ENCODE measurements around the gene STAG3.

STAG3 gene

DNA sequence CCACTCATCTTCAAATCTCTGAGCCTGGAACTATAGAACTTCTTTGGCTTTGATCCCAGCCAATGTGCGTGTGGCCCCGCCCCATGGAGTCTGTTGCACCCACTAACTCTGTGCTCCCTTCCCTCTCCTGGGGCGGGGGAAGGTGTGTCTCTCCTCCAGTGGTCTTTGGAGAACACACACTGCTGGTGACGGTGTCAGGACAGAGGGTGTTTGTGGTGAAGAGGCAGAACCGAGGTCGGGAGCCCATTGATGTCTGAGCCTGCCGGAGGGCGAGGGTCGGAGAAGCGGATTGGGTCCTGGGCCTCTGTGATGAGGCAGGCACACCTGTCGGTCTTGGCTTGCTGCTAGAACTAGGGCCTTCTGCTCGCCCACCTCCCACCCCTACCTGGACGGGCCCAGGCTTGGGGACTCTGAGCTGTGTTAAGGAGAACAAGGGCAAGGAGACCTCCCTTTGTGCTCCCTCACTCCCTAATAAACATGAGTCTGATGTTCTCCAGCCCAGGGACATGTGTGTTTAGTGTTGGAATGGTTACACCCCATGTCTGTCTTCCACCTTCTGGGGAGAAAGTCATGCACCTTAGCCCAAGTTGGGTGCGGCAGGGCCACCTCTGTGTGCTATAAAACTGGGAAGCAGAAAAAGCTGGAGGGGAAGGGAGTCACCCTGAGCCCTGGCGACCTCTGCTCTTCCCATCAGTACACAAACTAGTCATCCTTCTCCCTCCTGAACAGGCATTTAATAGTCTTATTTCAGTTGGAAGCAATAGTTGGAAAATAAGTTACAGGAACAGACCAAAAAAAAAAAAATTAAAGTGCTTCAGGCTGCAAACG is 23.8 kb upstream of the STAG3 start:
- no peak for DNase-seq
- intact Hi-C loops (cut with DNase I), result no loop called here

DNA sequence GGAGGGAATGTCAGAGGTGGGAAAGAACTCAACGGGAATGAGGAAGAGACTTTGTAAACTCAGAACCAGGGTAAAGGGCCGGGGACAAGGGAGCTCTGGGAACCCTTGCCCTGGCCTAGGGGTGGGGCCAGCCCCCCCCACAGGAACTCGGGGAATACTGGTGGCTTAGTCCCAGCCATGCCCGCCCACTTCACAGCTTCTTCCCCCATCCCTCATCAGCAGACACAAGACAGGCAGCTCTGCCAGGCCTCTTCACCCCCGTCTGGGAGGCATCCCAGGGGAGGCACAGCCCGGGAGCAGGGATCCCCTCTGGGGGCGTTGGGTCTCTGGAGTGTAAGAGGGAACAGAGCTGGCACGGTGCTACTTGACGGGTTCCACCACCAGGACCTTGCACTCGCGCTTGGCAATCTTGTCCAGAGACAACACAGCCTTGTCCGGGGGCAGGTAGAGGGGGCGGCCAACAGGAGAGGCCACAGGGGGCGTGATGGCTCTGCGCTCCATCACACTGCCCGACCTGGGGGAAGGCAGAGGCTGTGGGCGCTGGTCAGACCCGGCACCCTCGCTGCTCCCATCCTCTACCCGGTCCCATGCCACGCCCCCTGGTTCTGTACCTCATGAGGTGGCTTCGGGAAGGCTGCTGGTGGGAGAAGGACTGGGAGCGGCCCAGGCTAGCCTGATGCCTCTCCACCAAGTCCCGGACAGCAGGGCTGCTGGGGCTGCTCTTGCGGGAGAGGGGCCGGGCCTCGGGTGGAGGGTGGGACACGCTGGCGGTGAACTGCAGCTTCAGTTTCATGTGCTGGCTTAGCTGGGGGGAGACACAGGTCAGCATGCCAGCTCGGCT is 22.8 kb upstream of the STAG3 start:
- DNase-seq, result peak in 3 of 42 donors; percentile 40 to 47 (median 45)
- intact Hi-C loops (cut with DNase I), result no loop called here

DNA sequence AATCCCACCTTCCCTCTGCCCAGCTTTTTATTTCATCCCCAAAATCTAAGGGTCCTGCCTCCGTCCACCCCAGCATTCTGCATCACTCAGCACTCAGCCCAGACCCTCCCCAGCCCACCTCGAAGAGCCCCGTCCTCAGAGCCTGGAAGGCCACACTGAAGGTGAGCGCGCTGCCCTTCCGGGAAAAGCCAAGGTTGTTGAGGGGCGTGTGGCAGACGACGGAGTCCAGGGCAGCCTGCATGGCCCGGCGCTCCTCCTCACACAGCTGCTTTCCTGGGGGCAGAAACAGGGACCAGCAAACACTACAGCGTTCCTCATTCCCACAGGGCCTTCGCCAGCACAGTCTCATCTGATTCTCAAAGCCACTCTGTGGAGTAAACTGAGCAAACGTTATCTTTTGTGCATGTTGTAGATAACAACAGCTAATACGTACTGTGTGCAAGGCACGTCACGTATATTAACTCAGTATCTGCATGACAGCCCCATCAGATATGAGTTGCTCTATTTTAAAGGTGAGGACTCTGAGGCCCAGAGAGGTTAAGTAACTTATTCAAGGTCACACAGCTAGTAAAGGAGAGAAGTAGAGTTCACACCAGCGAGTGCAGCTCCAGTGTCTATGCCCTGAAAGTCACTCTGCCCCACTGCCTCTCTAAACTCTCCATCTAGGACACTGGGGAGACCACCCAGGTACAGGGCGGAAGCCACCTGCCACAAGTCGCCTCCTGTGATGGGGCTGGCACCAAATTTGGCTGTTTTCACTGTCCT is 22.0 kb upstream of the STAG3 start:
- intact Hi-C loops (cut with DNase I), result no loop called here
- no peak for DNase-seq

DNA sequence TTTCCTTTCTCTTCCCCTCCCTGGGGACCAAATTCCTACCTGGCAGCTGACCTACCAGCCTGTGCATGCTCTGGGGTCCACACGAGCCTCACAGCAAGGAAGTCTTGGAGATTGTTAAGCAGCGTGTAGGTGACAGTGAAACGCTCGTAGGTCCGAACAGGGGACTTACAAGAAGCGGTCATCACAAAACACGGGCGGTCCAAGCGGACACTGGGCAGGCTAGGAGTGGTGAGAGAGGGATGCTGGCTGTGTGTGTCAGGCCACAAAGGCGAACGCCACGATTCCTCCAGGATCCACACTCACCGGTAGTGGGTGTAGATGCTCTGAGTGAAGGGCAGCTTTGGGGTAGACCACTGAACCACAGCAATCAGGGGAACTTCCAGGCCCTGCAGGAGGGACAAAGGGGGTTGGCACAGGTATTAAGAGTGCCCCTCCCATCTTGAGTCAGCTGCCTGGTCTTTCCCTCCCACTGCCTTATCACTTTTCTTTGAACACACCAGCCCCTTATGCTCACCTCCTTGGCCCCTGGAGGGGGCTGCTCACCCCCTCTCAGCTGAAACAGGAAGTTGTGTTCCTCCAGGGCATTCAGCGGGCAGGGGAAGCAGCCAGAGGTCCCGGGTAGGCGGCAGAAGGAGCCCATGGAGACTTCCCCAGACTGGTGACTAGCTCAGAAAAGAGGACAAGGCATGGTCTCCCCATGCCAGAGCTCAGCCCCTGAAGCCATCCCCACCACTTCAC is 21.2 kb upstream of the STAG3 start:
- intact Hi-C loops (cut with DNase I), result no loop called here
- no peak for DNase-seq

DNA sequence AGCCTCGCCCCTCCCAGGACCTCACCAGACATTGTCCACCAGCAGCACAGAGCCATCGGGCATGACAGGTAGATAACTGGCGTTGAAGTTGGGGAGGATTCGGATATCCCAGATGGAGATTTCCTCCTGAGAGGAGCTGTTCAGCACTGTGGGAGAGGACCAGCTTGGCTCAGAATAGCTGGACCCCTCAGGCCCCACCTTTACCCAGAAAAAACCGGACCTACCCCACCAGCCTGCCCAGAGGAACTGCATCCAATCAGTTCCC is 20.7 kb upstream of the STAG3 start:
- DNase-seq, result no peak
- intact Hi-C loops (cut with DNase I), result no loop called here

DNA sequence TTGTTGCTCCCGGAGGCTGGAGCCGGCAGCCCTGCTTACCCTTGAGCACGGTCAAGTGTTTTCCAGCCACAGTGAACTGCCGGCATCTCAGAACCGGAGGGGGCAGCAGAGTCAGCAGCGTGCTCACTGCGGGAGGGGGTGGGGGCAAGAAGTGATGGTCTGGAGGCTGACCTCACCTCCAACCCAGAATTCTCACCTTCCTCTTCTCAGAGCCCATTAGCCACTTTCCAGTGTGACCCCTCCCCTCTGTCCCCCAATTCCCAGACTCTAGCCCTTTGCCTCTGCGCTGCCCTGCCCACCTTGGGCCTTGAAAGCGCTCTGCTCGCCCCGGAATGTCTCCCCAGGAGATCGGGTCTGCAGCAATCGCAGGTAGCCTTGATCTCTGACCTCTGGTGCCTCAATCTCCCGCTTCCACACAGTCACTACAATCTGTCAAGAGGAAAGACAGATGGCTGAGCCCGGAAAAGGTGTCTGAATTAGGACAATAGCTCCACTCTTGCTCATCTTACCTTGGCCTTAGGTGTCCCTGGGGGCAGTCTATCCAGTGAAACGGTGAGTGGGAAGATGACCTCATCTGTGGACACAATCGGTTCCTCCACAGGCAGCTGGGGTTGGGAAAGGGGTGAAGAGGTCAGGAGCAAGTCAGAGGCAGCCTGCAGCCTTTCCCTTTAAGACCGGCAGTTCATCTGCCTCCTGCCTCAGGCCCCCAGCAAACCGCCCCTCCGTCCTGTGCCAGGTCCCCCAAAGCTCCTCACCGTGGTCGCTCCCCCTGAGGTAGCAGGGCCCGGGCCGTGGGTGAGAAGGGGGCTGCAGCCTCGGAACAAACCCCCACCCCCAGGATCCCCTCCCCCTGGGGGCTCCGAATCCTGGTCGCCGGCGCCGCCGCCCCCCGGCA is 20.1 kb upstream of the STAG3 start:
- peak in 2 of 42 donors; percentile 16 to 43 for DNase-seq
- intact Hi-C loops (cut with DNase I), result no loop called here

DNA sequence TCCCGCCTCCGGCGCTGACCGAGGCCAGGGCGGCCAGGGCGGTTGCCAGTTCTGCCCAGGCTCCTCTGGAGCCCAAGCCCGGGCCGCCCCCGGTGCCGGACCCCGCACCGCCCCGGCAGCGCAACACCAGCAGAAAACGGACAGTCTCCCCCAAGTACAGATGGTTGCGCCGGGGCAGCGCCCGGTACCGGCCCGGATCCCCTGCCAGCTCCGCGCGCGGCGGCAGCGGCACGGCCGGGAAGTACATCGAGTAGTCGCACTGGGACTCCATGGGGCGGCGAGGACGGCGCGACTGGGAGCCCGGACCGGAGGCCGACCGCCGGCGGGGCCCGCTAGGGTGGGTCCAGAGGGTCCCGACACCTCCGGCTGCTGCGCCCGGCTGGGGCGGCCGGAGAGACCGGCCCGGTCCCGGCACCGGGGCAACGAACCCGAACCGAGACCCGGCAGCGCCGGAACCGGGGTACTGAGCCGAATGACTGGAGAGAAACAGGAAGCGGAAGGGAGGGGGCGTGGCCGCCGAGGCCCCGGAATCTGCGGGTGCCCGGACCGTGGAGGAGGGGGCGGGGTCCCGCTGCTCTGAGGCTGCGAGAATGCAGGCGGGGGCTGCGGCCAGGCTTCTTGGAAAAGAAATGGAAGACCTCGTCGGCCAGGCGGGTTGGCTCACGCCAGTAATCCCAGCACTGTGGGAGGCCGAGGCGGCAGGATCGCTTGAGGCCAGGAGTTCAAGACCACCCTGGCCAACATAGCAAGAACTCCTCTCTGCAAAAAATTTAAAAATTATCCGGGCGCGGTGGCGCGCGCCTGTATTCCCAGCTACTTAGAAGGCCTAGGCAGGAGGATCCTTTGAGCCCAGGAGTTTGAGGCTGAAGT is 19.3 kb upstream of the STAG3 start, which contains the start of gene TRAPPC14:
TSS of gene TRAPPC14 (minus strand) at position 495 of the 870 bp plus-strand sequence. CDS start at position 271, 224 bp downstream.
- intact Hi-C loops (cut with DNase I), result no loop called here
- DNase-seq, result peak; percentile 89 to 97 (median 94)

DNA sequence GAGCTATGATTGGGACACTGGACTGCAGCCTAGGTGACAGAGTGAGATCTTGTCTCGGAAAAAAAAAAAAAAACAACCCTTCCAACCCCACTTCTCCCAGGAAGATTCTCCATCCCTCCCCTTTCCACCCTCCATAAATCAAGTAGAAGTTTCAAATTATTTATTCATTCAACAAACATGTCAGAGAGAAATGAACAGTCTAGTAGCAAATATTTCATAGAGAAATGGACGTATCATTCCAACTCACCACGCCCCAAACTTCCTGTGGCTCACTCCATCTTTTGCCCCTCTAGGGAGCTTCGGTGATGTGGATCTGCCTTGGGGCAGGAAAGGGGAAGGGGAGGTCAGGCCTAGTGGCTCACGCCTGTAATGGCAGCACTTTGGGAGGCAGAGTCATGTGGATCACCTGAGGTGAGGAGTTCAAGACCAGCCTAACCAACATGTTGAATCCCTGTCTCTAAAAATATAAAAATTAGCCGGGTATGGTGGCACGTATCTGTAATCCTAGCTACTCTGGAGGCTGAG is 18.6 kb upstream of the STAG3 start:
- intact Hi-C loops (cut with DNase I), result no loop called here
- DNase-seq, result no peak

DNA sequence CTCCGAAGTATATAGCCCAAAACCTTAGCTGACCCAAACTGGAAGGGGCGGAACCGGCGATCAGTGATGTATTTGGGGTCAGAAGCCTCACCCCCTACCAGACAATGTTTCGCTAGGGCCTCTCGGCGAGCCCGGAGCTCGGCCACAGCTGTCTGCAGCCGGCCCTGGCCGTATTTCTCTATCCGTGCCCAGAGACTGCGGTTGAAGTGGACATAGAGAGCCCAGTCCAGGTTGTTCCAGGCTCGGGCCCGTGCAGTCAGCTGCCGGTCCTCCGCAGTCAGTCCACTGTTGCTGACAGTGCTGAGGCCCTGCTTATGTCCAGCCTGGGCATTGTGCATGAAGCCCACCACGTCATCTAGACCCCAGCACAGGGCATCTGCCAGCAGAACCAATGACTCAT is 17.7 kb upstream of the STAG3 start:
- intact Hi-C loops (cut with DNase I), result no loop called here

DNA sequence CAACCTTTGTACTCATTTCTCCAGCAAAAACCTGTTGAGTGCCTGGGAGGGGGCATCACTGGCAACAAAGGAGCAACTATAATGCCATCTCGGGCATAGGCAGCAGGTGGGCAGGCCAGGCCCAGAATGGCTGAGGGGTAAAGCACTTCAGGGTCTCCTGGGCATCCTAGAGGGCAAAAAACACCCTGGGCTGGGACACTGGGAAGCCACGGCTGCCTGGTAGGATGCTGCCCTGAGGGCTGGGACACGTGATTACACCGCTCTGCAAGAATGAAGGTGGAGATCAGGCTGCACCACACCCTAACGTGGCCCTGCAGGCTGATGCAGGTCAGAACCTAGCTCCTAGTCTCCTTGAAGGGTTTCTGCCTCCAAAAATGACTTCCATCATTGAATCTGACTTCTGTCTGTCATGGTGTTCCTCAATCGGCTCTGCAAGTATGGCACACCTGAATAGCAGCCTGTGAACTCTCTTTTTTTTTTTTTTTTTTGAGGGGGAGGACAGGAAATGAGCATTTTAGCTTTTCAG is 14.6 kb upstream of the STAG3 start:
- no peak for DNase-seq
- intact Hi-C loops (cut with DNase I), result no loop called here

More for the DNA sequence above, 17.7 kb upstream of the STAG3 start:
- DNase-seq, result no peak

DNA sequence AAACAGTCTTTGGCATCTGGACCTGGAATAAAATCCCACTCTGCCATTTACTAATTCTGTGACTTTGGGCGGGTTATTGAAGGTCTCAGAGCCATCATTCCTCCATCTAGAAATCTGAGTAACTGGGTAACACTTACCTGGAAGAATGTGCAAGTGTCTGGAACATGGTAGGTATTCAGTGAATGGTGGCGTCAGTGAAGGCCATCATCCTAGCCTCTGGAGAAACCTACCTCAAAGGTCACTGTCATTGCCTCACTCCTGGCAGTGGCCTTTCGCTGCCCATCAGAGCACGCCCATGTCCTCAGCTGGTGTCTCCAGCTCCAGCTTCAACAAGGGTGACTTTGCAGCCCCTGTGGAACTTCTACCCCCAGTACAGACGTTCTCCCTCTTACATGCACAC is 13.8 kb upstream of the STAG3 start:
- no peak for DNase-seq
- intact Hi-C loops (cut with DNase I), result no loop called here

DNA sequence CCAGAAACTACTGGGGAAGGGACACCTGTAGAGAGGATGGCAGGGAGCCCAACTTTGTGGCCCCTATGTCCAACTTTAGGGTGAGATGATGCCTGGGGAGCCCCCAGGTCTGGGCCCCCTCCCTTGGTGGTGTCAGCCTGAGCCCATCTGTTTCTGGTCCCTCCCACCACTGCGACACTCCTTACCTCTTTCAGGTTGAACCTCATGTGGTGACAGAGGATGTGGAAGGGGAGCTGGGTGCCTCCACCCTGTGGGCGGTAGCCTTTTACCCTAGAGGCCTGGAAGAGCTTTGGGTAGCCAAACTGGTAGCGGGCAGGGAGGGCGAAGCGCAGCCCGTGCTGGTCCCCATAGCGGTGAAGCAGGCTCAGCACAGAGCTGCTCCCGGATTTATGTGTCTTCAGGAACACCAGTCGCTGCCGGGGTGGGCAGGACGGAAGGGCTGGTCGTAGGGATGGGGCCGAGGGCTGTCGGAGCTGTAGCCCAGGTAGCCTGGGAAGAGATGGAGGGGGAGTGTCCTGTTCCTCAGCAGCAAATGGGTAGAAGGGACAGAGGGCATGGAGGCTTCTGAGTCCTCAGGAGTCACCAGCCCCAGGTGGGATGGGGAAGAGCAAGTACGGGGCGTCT is 11.3 kb upstream of the STAG3 start:
- intact Hi-C loops (cut with DNase I), result no loop called here
- DNase-seq, result no peak

DNA sequence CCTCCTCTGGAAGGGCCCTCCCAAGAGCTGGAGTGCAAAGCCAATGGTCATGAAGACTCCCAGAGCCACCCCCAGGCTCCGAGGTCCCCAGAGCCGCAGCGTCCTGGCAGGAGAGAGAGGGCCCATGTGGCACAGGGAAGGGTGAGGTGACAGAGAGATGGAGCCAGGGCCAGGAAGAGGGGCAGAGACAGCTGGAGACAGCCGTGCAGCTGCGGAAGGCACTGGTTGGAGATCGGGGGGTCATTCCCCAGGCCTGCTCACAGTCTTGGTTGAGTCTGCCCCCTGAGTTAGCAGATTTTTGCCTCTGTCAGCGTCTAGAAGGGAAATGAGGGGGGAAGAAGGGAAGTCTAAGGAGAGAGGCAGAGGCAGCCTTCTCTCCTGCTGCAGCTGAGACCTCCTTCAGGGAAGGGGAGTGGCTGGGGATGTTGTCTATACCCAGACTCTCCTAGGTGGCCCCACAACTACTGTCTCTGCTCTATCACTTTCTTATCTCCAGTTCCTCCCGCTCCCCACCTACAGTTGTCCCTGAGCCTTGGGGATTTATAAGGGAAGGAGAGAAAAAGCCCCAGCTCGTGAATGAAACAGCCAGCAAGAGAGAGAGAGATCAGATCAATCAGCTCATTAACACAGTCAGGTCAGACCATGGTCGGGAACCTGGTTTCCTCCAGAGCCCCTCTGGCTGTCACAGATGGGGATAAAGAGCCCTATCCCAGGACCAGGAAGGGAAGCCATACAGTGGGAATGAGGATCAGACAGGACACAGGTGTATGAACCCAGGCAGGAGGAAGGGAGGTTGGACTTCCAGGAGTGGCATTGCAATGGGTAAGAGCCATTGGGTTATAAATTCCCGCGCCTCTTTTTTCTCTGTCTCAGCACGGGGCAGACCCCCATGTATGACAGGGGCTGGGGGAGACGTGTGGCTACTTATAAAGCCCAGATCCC is 10.5 kb upstream of the STAG3 start:
- intact Hi-C loops (cut with DNase I), result no loop called here
- peak in 2 of 42 donors; percentile 11 to 40 for DNase-seq

DNA sequence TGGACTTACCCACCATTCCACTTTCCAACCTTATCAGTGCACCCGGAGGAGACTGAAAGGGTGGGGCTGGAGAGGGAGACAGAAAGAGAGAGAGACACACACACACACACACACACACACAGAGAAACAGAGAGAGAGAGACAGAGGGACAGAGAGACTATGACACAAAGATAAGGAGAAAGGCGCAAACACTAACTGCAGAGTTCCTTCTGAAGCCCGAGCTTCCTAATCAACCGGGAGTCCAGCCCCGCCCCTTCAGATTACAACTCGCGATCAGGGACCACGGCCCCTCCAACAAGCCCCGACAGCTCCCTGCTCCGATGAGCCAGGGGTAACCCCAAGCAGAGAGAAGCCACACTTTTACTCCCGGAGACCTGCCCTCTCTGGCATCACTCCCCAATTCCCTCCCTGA is 9.8 kb upstream of the STAG3 start:
- intact Hi-C loops (cut with DNase I), result no loop called here
- DNase-seq, result peak in 2 of 42 donors; percentile 9 to 23
